MG63 (cell line): Measurements from ENCODE around the gene EQTN. TPM values are rescaled to one million over a fixed set of nuclear protein-coding genes. Genes with fewer than 3 reads are reported as not detected.

Source experiments
- DNase-seq: peaks from one replicate; pipeline ENCODE4 v3.0.0-alpha.2; 2020
- H3K27me3 ChIP-seq: fragments of 250-450 bp; sonication (Bioruptor Pico); 2 replicates; pipeline ENCODE4 v1.5.1; 2020; ENCODE audit warnings: mild to moderate bottlenecking, moderate library complexity
- H3K36me3 ChIP-seq: fragments of 250-450 bp; sonication (Bioruptor Pico); 2 replicates; pipeline ENCODE4 v1.5.1; 2020; ENCODE audit warnings: mild to moderate bottlenecking, moderate library complexity
- H3K4me3 ChIP-seq: fragments of 250-450 bp; sonication (Bioruptor Pico); 2 replicates; pipeline ENCODE4 v1.5.1; 2020; ENCODE audit warnings: mild to moderate bottlenecking, moderate library complexity
- H3K9me3 ChIP-seq: fragments of 250-450 bp; sonication (Bioruptor Pico); 2 replicates; pipeline ENCODE4 v1.5.1; 2020; ENCODE audit warnings: mild to moderate bottlenecking, moderate library complexity
- total RNA-seq: library from RNA; depleted of rRNA; stranded (reverse); fragments of >200 nt; shearing (Covaris generic); gene quantifications from 2 replicates; pipeline ENCODE4 v1.2.3, GENCODE V29; 2014; ENCODE audit warnings: low replicate concordance

Gene EQTN
- total RNA-seq, 1 experiment from 2014 or later = not detected

GRCh38 chr9:27310582-27310981 is 13.6 kb upstream of the EQTN start:
- DNase-seq = no peak
- Histone ChIP-seq H3K36me3 (no peaks in the 10 kb centered on the region), H3K9me3 (no peaks in the 10 kb centered on the region), H3K4me3 (no peak overlapping the region), H3K27me3 (no peaks in the 10 kb centered on the region)

GRCh38 chr9:27308691-27309390 is 11.9 kb upstream of the EQTN start:
- Histone ChIP-seq H3K9me3 (no peaks in the 10 kb centered on the region), H3K4me3 (no peak overlapping the region)

GRCh38 chr9:27304521-27304920 is 7.6 kb upstream of the EQTN start:
- Histone ChIP-seq H3K4me3 (no peak overlapping the region), H3K27me3 (no peaks in the 10 kb centered on the region), H3K9me3 (no peaks in the 10 kb centered on the region), H3K36me3 (no peaks in the 10 kb centered on the region)
- DNase-seq = no peak

More at GRCh38 chr9:27308691-27309390, 11.9 kb upstream of the EQTN start:
- DNase-seq = no peak
- Histone ChIP-seq H3K27me3 (no peaks in the 10 kb centered on the region), H3K36me3 (no peaks in the 10 kb centered on the region)

GRCh38 chr9:27303219-27303618 is 6.3 kb upstream of the EQTN start:
- Histone ChIP-seq H3K9me3 (no peaks in the 10 kb centered on the region), H3K27me3 (no peaks in the 10 kb centered on the region), H3K4me3 (no peak overlapping the region), H3K36me3 (no peaks in the 10 kb centered on the region)
- DNase-seq = peak; percentile 4

GRCh38 chr9:27293996-27294395 is 3.0 kb downstream of the EQTN start:
- DNase-seq = no peak
- no peaks in the 10 kb centered on the region for H3K36me3 ChIP-seq
- no peaks in the 10 kb centered on the region for H3K9me3 ChIP-seq
- no peaks in the 10 kb centered on the region for H3K27me3 ChIP-seq
- H3K4me3 ChIP-seq = no peak overlapping the region

GRCh38 chr9:27292659-27293405 is 4.1 kb downstream of the EQTN start:
- no peaks in the 10 kb centered on the region for H3K9me3 ChIP-seq
- no peaks in the 10 kb centered on the region for H3K36me3 ChIP-seq
- no peak overlapping the region for H3K4me3 ChIP-seq
- DNase-seq = no peak
- H3K27me3 ChIP-seq = no peaks in the 10 kb centered on the region

GRCh38 chr9:27291292-27291691 is 5.7 kb downstream of the EQTN start:
- no peak for DNase-seq
- Histone ChIP-seq H3K36me3 (no peaks in the 10 kb centered on the region), H3K9me3 (no peaks in the 10 kb centered on the region), H3K27me3 (no peaks in the 10 kb centered on the region), H3K4me3 (no peak overlapping the region)

- H3K27me3 ChIP-seq = no peaks in the 10 kb centered on the region
- no peak for DNase-seq
- no peak overlapping the region for H3K4me3 ChIP-seq
- H3K9me3 ChIP-seq = no peaks in the 10 kb centered on the region
- no peaks in the 10 kb centered on the region for H3K36me3 ChIP-seq
These were observed 14.7 kb downstream of the EQTN start for GRCh38 chr9:27282269-27282668.

GRCh38 chr9:27280860-27281259 is 16.1 kb downstream of the EQTN start:
- Histone ChIP-seq H3K4me3 (no peak overlapping the region), H3K27me3 (no peaks in the 10 kb centered on the region), H3K9me3 (no peaks in the 10 kb centered on the region), H3K36me3 (no peaks in the 10 kb centered on the region)
- DNase-seq = no peak

GRCh38 chr9:27280249-27280648 is 16.7 kb downstream of the EQTN start:
- Histone ChIP-seq H3K27me3 (no peaks in the 10 kb centered on the region), H3K4me3 (no peak overlapping the region), H3K36me3 (no peaks in the 10 kb centered on the region), H3K9me3 (no peaks in the 10 kb centered on the region)
- DNase-seq = no peak

GRCh38 chr9:27279611-27280010 is 17.3 kb downstream of the EQTN start:
- H3K4me3 ChIP-seq = no peak overlapping the region
- H3K36me3 ChIP-seq = no peaks in the 10 kb centered on the region
- DNase-seq = no peak
- no peaks in the 10 kb centered on the region for H3K27me3 ChIP-seq
- no peaks in the 10 kb centered on the region for H3K9me3 ChIP-seq

GRCh38 chr9:27278374-27278773 is 18.6 kb downstream of the EQTN start:
- H3K4me3 ChIP-seq = no peak overlapping the region
- H3K27me3 ChIP-seq = no peaks in the 10 kb centered on the region
- H3K36me3 ChIP-seq = no peaks in the 10 kb centered on the region
- DNase-seq = no peak
- H3K9me3 ChIP-seq = no peaks in the 10 kb centered on the region

- Histone ChIP-seq H3K4me3 (no peak overlapping the region), H3K27me3 (no peaks in the 10 kb centered on the region), H3K36me3 (no peaks in the 10 kb centered on the region), H3K9me3 (no peaks in the 10 kb centered on the region)
- DNase-seq = no peak
These were observed 20.5 kb downstream of the EQTN start for GRCh38 chr9:27276193-27277030.

- DNase-seq = no peak
- Histone ChIP-seq H3K27me3 (no peaks in the 10 kb centered on the region), H3K4me3 (no peak overlapping the region), H3K36me3 (no peaks in the 10 kb centered on the region), H3K9me3 (no peaks in the 10 kb centered on the region)
These were observed 23.8 kb downstream of the EQTN start for GRCh38 chr9:27273186-27273585.

- Histone ChIP-seq H3K4me3 (no peak overlapping the region), H3K36me3 (no peaks in the 10 kb centered on the region), H3K9me3 (no peaks in the 10 kb centered on the region), H3K27me3 (no peaks in the 10 kb centered on the region)
- no peak for DNase-seq
These were observed 24.8 kb downstream of the EQTN start for GRCh38 chr9:27272103-27272502.

GRCh38 chr9:27261517-27262211 is 35.3 kb downstream of the EQTN start:
- no peaks in the 10 kb centered on the region for H3K36me3 ChIP-seq
- DNase-seq = no peak
- no peaks in the 10 kb centered on the region for H3K9me3 ChIP-seq
- H3K4me3 ChIP-seq = no peak overlapping the region
- no peaks in the 10 kb centered on the region for H3K27me3 ChIP-seq
